NCI-H82 treated with DMSO at 0.1 percent for 48 hours (cell line): Measurements from ENCODE around the gene IP6K2.
"Not testable (repeated sequence)": the region's sequence is repeated elsewhere in the genome, so short reads cannot be mapped to it uniquely, and the experiment has no call there.

ENCODE experiments used
- DNase-seq: peaks from one replicate; lab custom pipeline; 2025; ENCODE audit not compliant: unreplicated experiment; lab: John Stamatoyannopoulos, UW

IP6K2 gene

GRCh38 chr3:48733752-48734518 is 16.9 kb upstream of the IP6K2 start:
- DNase-seq = not testable (repeated sequence)

- DNase-seq = no peak
Measured at GRCh38 chr3:48727511-48727910, 10.5 kb upstream of the IP6K2 start.

GRCh38 chr3:48725185-48725855 is 8.3 kb upstream of the IP6K2 start:
- DNase-seq = not testable (repeated sequence)

- no peak for DNase-seq
Measured at GRCh38 chr3:48723725-48724124, 6.7 kb upstream of the IP6K2 start.

GRCh38 chr3:48723293-48723692 is 6.3 kb upstream of the IP6K2 start:
- not testable (repeated sequence) for DNase-seq

- no peak for DNase-seq
Measured at GRCh38 chr3:48716508-48716981, 476 bp downstream of the IP6K2 start.

GRCh38 chr3:48715174-48715800 is 1.7 kb downstream of the IP6K2 start:
- DNase-seq = no peak

GRCh38 chr3:48711727-48712126 is 5.3 kb downstream of the IP6K2 start:
- no peak for DNase-seq

- DNase-seq = no peak
Measured at GRCh38 chr3:48709051-48709461, 8.0 kb downstream of the IP6K2 start.

GRCh38 chr3:48708481-48708889 is 8.5 kb downstream of the IP6K2 start:
- no peak for DNase-seq

GRCh38 chr3:48707157-48707556 is 9.9 kb downstream of the IP6K2 start:
- no peak for DNase-seq

GRCh38 chr3:48702320-48702920 is 14.6 kb downstream of the IP6K2 start:
- DNase-seq = no peak

- DNase-seq = no peak
Measured at GRCh38 chr3:48700731-48701405, 16.2 kb downstream of the IP6K2 start.

GRCh38 chr3:48698891-48699290 is 18.1 kb downstream of the IP6K2 start:
- DNase-seq = no peak

- DNase-seq = no peak
Measured at GRCh38 chr3:48697952-48698351, 19.1 kb downstream of the IP6K2 start.

GRCh38 chr3:48696601-48697000 is 20.4 kb downstream of the IP6K2 start:
- no peak for DNase-seq

- no peak for DNase-seq
Measured at GRCh38 chr3:48696156-48696555, 20.9 kb downstream of the IP6K2 start.

- DNase-seq = no peak
Measured at GRCh38 chr3:48695393-48695753, 21.6 kb downstream of the IP6K2 start.

- no peak for DNase-seq
Measured at GRCh38 chr3:48694610-48695392, 22.2 kb downstream of the IP6K2 start.

- no peak for DNase-seq
Measured at GRCh38 chr3:48693826-48694225, 23.2 kb downstream of the IP6K2 start.
